Tibial nerve (tissue), 4 donors: ENCODE measurements around the gene CDK3.

Experiments
- EP300 ChIP-seq, 2 donors: sonication (generic); formaldehyde crosslinking; IDR thresholded peaks; one replicate each; pipeline ENCODE4 v1.6.1; 2017; ENCODE audit warnings: antibody characterized with exemption in 2 of 2, mild to moderate bottlenecking in 1 of 2
- TF ChIP-seq, protein P1 (sequence below), 5 experiments: fragments of 200-600 bp in 3 of 5; fragments of 450-650 bp in 2 of 5; sonication (generic) in 3 of 5; IDR thresholded peaks; one replicate each; pipeline ENCODE4 v1.5.1; 2016 to 2019; ENCODE audit warnings: antibody characterized with exemption in 5 of 5, mild to moderate bottlenecking in 3 of 5, moderate library complexity in 2 of 5

DNA sequence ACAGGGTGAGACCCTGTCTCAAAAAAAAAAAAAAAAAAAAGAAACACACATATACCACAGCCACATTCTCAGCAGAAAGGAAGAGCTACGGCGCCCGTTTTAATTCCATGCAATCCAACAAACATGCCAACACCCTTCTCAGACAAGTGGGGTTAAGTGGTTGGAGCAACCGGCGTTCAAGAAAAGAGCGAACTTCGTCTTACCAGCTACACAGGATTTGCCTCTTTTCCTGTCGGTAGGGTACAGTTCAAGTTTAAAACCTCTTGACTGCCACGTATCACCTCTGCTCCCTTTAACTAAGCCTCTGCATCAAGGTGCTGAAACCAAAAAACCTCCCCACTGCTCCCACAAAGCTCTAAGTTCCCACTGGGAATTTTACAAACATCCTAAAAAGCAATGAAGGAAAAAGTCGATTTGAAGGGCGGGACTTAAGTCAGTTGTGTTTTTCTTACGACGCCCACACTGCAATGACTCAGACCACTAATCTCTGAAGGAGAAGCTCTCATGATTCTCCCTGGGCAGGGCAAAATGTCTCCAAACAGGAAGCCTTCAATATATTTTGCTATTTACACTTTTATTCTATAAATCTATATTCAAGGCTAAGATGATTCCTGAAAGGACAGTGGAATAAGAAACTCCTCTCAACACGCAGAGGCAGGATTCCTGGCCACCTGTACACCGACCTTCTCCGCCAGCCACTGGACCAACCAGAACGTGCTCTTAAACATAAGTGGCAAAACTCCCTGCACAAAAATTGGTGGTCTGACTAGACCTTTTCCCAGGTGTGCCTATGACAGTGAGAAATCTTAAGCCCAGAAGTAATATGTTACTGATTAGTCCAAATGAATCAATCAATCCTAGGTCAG lies 52.8 kb downstream of the CDK3 start:
- TF ChIP-seq, protein P1, sequence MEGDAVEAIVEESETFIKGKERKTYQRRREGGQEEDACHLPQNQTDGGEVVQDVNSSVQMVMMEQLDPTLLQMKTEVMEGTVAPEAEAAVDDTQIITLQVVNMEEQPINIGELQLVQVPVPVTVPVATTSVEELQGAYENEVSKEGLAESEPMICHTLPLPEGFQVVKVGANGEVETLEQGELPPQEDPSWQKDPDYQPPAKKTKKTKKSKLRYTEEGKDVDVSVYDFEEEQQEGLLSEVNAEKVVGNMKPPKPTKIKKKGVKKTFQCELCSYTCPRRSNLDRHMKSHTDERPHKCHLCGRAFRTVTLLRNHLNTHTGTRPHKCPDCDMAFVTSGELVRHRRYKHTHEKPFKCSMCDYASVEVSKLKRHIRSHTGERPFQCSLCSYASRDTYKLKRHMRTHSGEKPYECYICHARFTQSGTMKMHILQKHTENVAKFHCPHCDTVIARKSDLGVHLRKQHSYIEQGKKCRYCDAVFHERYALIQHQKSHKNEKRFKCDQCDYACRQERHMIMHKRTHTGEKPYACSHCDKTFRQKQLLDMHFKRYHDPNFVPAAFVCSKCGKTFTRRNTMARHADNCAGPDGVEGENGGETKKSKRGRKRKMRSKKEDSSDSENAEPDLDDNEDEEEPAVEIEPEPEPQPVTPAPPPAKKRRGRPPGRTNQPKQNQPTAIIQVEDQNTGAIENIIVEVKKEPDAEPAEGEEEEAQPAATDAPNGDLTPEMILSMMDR (IDR thresholded peaks at IDR 0.05) = no peak
- TF ChIP-seq EP300 (IDR thresholded peaks at IDR 0.05) = no peak
